GM12892 (cell line): ENCODE measurements around the gene CDH3.

Source experiments
- DNase-seq: peaks from one replicate; pipeline ENCODE4 v3.0.0; 2011; ENCODE audit not compliant: insufficient read length
- FAIRE-seq: peaks from 2 replicates; lab custom pipeline; 2011; peaks lifted over from hg19 to GRCh38; lab: Jason Lieb, UNC
- POLR2A ChIP-seq: IDR thresholded peaks from 2 replicates; pipeline ENCODE4 v1.6.1; 2011; ENCODE audit warnings: low read depth, low read length, control low read depth
- POLR2AphosphoS5 ChIP-seq: IDR thresholded peaks from 2 replicates; pipeline ENCODE4 v1.6.1; 2011; ENCODE audit warnings: low read depth, low read length, control low read depth
- TAF1 ChIP-seq: IDR thresholded peaks from 2 replicates; pipeline ENCODE4 v1.6.1; 2011; ENCODE audit warnings: low read depth, mild to moderate bottlenecking, control low read depth, low read length, borderline replicate concordance

CDH3 gene

DNA sequence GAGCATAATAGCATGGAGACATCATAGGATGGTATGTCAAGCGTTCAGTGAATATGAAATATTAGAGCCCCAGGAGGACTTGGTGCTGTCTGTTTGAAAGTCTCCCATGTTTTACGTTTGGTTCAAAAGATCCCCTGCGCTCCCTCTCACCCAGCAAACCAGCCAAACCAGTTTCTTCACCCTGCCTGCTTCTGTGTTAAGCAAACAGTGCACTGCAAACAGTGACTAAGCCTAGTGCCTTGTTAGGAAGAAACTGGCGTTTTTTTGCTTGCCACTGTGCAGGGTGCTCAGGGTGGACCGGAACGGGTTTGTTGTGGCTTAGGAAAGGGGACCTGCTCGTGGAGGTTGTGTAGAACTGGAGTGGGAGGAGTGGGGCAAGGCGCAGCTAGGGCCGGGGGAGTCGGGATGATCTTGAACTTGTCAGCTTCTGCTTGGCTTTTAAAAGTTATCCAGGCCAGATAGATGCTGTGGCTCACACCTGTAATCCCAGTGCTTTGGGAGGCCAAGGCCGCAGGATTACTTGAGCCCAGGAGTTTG lies 99.7 kb downstream of the CDH3 start:
- FAIRE-seq (no peak), DNase-seq (no peak)
- TF ChIP-seq POLR2AphosphoS5, result no peak
- TF ChIP-seq POLR2A, result no peak

DNA sequence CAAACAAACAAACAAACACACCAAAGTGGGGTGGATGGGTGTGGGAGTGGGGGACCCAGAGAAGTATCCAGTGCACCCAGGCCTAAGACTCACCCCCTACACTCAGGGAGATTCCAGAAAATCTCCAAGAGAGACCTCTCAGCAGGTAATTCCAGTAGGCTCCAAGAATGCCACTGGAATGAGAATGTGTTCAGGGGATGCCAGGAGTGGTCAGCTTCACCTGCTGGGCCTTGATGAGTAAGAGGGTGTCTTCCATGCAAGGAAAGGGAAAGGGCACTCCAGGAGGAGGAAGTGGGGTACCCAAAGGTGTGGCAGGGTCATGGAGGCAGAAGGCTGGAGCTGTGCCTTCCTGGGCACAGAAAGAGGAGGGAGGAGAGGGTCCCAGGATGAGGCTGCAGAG lies 101.8 kb downstream of the CDH3 start:
- no peak for FAIRE-seq
- DNase-seq, result no peak
- TF ChIP-seq TAF1, result no peak
- no peak for TF ChIP-seq POLR2AphosphoS5
- TF ChIP-seq POLR2A, result no peak

DNA sequence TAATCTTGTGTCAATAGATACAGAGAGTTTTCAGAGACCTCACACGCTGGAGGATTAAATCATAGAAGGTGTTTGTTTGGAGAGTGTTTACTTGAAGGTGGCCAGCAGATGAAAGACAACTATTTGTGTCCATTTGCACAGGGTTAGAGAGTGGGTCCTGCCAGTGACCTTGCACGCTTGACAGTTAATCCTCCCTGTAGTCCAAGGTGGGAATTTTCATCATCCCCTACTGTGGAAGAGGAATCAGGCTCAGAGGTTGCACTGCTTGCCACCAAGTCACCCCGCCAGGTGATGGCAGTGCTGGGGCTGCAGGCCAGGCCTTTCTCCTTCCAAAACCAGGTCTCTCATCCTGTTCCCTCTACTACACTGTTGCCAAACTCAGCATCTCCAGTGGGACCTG lies 104.3 kb downstream of the CDH3 start:
- no peak for FAIRE-seq
- TF ChIP-seq POLR2AphosphoS5, result no peak
- TF ChIP-seq TAF1, result no peak
- no peak for DNase-seq
